ENCODE results near the gene TRAM2.

Gene TRAM2

GRCh38 chr6:52544602-52545405 lies 32.1 kb downstream of the TRAM2 start:
- no peak for DNase-seq

DNA sequence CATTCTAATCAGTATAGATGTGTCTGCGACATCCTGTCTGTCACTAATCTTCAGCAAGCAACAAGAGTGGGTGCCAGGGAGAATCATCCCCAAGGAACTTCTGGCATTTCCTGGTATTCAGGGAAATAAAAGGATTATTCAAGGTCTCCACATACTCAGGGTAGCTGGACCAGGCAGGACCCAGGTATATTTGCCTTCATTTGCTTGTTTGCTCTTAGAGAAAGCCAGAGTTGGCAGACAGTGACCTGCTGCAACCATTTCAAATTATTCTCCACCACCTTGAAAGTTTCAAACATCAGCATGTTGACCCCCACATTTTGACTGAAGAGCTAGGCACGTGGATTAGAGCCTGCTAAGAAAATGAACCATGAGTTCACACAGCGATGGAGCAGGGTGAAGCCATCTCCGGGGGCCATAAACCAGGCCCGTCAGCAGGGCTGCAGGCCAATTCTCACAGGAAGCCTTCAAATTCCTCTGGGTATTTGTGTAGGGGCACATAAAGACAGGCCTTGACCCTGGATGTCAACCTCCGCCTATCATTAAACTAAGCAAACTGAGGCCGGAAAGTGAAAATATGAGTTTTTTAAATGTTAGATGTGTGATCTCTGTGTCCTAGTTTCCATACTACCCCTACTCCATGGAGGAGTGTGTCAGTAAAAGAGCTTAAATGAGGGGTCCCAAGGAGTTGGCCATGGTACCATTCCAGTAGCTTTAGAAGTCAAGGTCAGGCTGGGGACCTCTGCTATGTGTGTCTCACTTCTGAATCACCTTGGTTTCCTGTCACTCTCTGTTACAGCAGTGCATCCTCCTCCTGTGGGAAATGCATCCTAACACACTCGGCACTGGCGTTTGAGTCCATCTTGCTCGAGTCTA lies 32.9 kb downstream of the TRAM2 start:
- DNase-seq, result no peak

DNA sequence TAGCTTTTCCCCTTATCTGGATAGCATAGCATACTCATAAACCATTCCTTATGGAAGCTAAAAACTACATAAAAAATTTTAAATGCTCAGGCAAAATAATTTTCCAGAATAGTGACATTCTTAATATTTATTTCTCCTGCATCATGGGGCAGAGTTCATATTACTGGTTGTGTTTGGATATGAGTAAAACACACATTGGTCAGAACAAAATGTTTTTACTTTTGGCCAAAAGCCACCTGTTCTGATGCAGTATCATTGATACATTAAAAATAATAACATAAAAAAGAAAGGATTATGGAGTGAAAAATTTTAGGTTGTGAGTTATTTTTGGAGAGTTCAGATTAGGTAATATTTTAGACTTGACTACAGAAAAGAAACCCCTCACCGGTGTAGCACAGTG lies 33.6 kb downstream of the TRAM2 start:
- no peak for DNase-seq

DNA sequence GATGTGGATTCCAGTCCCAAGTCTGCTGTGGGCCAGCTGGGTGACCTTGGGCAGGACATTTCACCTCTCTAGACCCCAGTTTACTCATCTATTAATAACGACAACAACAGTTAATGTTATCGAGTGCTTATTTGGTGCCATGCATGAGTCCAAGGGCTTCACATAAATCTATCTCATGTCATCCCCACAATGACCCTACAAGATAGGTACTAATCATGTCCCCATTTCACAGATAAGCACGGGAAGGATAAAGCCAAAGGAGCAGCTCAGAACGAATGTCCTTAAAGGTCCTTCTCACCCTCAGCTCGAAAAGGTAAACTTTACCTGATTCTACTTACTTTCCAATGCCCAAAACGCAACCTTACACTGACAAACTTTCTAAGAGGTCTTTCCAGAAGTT lies 35.7 kb downstream of the TRAM2 start:
- no peak for DNase-seq

GRCh38 chr6:52540286-52540902 lies 36.5 kb downstream of the TRAM2 start:
- DNase-seq, result no peak

DNA sequence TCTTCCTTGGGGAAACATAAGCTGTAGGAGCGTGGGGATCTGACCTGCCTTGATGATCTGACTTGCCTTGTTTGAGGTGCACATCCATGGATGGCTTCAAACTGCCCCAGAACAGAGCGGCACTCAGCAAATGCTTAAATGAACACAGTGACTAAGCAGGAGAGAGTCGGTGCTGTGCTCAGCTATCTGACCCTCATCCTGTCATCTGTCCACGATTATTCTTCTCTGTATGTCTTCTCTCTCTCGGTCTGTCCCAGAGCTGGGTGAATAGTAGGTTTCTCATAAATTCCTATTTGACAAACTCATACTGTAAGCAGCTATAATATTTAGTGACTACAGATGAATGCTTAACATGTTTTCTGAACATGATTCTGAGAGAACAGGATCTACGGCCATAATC lies 37.3 kb downstream of the TRAM2 start:
- DNase-seq, result no peak

- DNase-seq, result no peak
Observed at GRCh38 chr6:52538901-52539354, 37.9 kb downstream of the TRAM2 start.

- no peak for DNase-seq
Observed at GRCh38 chr6:52538252-52538900, 38.5 kb downstream of the TRAM2 start.

DNA sequence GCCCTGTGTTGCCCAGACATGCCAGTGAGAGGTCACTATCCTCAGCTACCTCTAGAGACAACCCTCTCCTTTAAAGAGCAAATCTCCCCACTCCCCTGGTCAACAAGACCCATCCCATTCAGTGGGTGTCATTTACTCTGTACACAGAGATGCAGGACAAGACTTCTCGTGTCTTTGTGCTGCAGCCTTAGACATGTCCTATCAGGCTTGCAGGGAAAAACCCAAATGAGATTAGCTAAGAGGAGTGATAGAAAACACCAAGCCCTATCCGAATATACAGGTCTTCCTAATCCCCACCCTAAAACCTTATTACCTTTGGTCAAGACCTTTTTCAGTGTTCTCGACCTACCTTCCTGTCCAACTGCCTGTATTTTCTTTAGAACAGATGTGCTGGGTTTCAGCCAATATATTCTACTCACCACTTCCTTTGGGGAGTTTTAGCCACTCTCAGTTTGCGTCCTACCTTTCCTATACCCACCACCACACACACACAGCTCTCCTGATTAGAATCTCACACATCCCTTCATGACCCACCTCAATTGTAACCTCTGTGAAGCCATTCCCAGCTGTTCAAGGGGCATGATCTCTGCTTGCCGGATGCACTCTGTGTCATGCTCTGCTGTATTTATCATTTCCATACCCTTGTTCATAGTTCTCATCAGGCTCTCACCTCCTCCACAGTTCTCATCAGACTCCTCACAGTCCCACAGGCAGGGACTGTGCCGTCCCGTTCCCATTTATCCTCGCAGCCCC lies 39.7 kb downstream of the TRAM2 start:
- DNase-seq, result no peak

- DNase-seq, result no peak
Observed at GRCh38 chr6:52536424-52536916, 40.4 kb downstream of the TRAM2 start.

- no peak for DNase-seq
Observed at GRCh38 chr6:52535711-52536423, 41.0 kb downstream of the TRAM2 start.

- DNase-seq, result no peak
Observed at GRCh38 chr6:52534966-52535390, 41.9 kb downstream of the TRAM2 start.

DNA sequence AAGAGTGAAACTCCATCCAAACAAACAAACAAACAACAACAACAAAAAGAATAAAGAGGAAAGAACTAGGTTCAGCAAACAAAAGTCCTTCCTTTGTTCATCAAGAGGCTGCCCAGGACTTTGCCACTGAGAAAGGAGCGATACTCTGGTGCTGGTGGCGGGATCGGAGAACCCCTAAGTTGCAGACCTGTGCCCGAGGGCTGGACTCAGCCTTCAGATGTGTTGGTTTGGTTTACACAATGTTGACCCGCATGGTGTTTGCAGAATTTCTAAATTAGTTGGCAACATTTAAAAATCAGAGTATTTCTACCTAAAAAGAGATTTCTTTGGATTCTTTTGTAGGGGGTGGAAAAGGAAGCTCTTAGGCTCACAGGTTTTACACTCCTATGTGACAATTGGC lies 42.5 kb downstream of the TRAM2 start:
- no peak for DNase-seq

DNA sequence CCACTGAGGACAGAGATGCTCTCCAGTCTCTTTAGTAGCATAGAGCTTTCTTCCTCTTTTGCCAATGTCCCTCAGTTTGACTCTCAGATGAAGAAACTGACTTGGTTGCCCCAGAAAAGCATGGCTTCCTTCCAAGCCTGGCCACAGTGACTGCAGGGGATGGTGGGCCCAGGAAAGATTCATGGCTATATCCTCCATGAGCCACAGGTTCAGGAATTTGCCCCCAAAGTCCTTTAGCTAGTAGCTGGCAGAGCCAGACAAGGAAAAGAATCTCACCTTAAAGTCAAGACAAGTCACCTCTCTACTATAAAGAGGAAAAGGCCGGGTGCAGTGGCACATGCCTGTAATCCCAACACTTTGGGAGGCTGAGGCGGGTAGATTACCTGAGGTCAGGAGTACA lies 43.4 kb downstream of the TRAM2 start:
- no peak for DNase-seq

GRCh38 chr6:52532457-52532856 lies 44.4 kb downstream of the TRAM2 start:
- DNase-seq, result no peak

GRCh38 chr6:52531834-52532233 lies 45.0 kb downstream of the TRAM2 start:
- DNase-seq, result no peak

DNA sequence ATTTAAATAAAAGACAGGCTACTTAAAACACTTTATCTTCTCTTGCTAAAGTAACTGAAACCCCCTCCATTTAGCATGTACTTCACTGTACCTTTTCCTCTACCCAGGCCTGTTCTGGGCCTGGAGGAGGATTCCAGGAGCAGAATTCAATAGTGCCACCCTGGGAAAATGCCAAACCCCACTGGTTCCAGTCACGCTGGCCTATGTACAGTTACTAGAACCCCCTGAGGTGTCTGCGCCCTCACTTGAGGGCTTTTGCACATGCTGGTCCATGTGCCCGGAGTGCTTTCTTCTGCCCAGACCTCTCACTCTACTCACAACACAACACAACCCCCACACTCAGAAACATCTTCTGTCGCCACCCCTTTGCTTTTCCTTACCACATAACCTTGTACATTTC lies 45.5 kb downstream of the TRAM2 start:
- no peak for DNase-seq

DNA sequence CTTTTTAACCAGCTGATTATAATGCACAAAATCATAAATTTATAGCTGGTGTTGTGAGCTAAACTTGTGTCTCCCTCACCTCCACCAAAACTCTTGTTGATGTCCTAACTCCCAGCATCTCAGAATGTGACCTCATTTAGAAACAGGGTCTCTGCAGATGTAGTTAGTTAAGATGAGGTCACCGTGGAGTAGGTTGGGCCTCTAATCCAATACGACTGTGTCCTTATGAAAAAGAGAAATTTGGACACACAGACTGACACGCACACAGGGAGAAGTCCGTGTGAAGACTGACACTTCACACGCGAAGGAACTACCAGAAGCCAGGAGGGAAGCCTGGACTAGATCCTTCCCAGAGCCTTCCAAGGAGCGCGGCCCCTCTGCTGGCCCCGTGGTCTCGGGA lies 46.5 kb downstream of the TRAM2 start:
- no peak for DNase-seq

- no peak for DNase-seq
Observed at GRCh38 chr6:52529311-52529710, 47.5 kb downstream of the TRAM2 start.

GRCh38 chr6:52527436-52527835 lies 49.4 kb downstream of the TRAM2 start:
- no peak for DNase-seq

DNA sequence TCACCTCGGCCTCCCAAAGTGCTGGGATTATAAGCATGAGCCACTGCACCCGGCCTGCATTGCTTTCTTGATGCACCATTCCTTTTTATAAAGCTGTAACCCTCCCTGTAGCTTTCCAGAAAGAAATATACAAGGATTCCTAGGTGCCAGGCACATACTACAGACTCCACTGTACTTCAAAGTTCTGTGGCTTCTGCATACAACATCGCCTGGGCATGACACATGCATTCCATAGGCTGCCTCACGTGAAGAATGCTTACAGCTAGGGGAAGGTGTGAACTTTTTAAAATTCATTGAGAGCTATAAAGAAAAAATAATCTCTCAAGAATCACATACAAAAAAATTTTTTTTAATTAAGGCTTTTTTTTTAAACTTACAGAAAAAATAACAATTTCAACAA lies 50.2 kb downstream of the TRAM2 start:
- DNase-seq, result no peak

All from NCI-H1092 (cell line).